SU-DHL-6 (cell line): Measurements from ENCODE around the gene KLHL29.

Source experiments
- H2AFZ ChIP-seq: fragments of 200-600 bp; sonication (generic); 2 replicates; pipeline ENCODE4 v1.6.1; 2014; ENCODE audit warnings: low read depth, mild to moderate bottlenecking, moderate library complexity, mixed read lengths, antibody characterized with exemption, low read length; ENCODE audit not compliant: severe bottlenecking
- H3F3A ChIP-seq: fragments of 200-600 bp; shearing (Covaris generic); 2 replicates; pipeline ENCODE4 v1.6.0; 2016; ENCODE audit warnings: antibody characterized with exemption, mild to moderate bottlenecking; ENCODE audit not compliant: insufficient read depth
- H3K27ac ChIP-seq: fragments of 200-600 bp; sonication (generic); 2 replicates; pipeline ENCODE4 v1.5.1; 2016; ENCODE audit warnings: low read depth, mild to moderate bottlenecking, low read length, moderate library complexity, mixed read lengths
- H3K27me3 ChIP-seq: fragments of 200-600 bp; sonication (generic), shearing (Covaris generic); 2 replicates; pipeline ENCODE4 v1.6.0; 2014; ENCODE audit warnings: mild to moderate bottlenecking, low read length
- H3K36me3 ChIP-seq: fragments of 200-600 bp; sonication (generic); 2 replicates; pipeline ENCODE4 v1.6.1; 2014; ENCODE audit warnings: mild to moderate bottlenecking, low read length, mixed read lengths
- H3K4me2 ChIP-seq: fragments of 300-600, 200-600 bp; shearing (Covaris generic), sonication (generic); 2 replicates; pipeline ENCODE4 v1.6.0; 2014; ENCODE audit warnings: low read length, low read depth, mild to moderate bottlenecking; ENCODE audit not compliant: poor library complexity, severe bottlenecking
- H3K4me3 ChIP-seq: fragments of 200-600 bp; sonication (generic); 2 replicates; pipeline ENCODE4 v1.5.1; 2014; ENCODE audit warnings: antibody characterized with exemption, low read length, mild to moderate bottlenecking, mixed read lengths; ENCODE audit not compliant: insufficient read depth, poor library complexity, severe bottlenecking
- H3K79me2 ChIP-seq: fragments of 200-600 bp; sonication (generic); 2 replicates; pipeline ENCODE4 v1.6.1; 2014; ENCODE audit warnings: mild to moderate bottlenecking, low read length, moderate library complexity; ENCODE audit not compliant: insufficient read depth
- H3K9ac ChIP-seq: fragments of 200-600 bp; sonication (generic); 2 replicates; pipeline ENCODE4 v1.7.0; 2014; ENCODE audit warnings: mild to moderate bottlenecking, low read length
- H3K9me2 ChIP-seq: fragments of 200-600 bp; sonication (generic); replicated peaks from 2 replicates; pipeline ENCODE4 v1.6.1; 2014; ENCODE audit warnings: low read length; ENCODE audit not compliant: insufficient read depth
- H3K9me3 ChIP-seq: fragments of 200-600 bp; sonication (generic); 2 replicates; pipeline ENCODE4 v1.6.1; 2014; ENCODE audit warnings: low read length, mixed read lengths; ENCODE audit not compliant: insufficient read depth
- H4K20me1 ChIP-seq: fragments of 200-600 bp; sonication (generic); 2 replicates; pipeline ENCODE4 v1.6.1; 2014; ENCODE audit warnings: low read depth, mild to moderate bottlenecking, antibody characterized with exemption, low read length, moderate library complexity, mixed read lengths
- CTCF ChIP-seq: fragments of 200-600 bp; sonication (generic); IDR thresholded peaks from one replicate; pipeline ENCODE4 v1.5.1; 2017; ENCODE audit warnings: antibody characterized with exemption, mild to moderate bottlenecking, low read length, moderate library complexity; ENCODE audit not compliant: insufficient read depth, poor library complexity, severe bottlenecking
- EZH2phosphoT487 ChIP-seq: fragments of 200-600 bp; sonication (generic), shearing (Covaris generic); conservative IDR thresholded peaks from 2 replicates; pipeline ENCODE4 v1.6.1; 2018; ENCODE audit warnings: mild to moderate bottlenecking, antibody characterized with exemption, low read length, moderate library complexity, mixed read lengths

Gene KLHL29

GRCh38 chr2:23745068-23745725 is 360.2 kb downstream of the KLHL29 start:
- H3K9me2 ChIP-seq = no peaks in the 10 kb centered on the region
- H3K9me3 ChIP-seq = no peaks in the 10 kb centered on the region
- no peak overlapping the region for H3K4me3 ChIP-seq
- H3K36me3 ChIP-seq = no peaks in the 10 kb centered on the region
- TF ChIP-seq EZH2phosphoT487 = no peak
- no peak for TF ChIP-seq CTCF
- no peaks in the 10 kb centered on the region for H3K27me3 ChIP-seq
- no peak overlapping the region for H2AFZ ChIP-seq
- H3K4me2 ChIP-seq = no peak overlapping the region
- no peak overlapping the region for H3K27ac ChIP-seq
- no peak overlapping the region for H3K9ac ChIP-seq
- H3F3A ChIP-seq = no peaks in the 10 kb centered on the region
- no peaks in the 10 kb centered on the region for H4K20me1 ChIP-seq
- H3K79me2 ChIP-seq = no peaks in the 10 kb centered on the region

DNA sequence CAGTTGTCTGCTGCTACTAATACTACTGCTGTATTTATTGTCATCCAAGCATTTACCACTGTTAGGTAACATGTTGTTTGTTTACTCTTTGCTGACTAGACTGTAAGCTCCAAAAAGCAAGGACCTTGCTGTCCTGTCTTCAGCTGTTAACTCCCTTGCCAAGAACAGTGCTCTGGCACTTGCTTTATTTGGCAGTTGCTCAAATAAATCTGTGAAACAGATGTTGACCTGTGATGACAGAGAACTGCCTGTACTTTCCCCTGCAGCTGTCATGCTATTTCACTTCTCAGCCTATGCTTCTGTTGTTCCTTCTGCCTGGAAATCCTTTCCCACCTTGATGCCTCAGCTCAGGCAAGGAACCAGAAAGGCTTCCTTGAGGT is 360.7 kb downstream of the KLHL29 start:
- H3K4me3 ChIP-seq = no peak overlapping the region
- no peak for TF ChIP-seq CTCF
- TF ChIP-seq EZH2phosphoT487 = no peak
- H4K20me1 ChIP-seq = no peaks in the 10 kb centered on the region
- H3K4me2 ChIP-seq = no peak overlapping the region
- no peak overlapping the region for H3K9ac ChIP-seq
- H3F3A ChIP-seq = no peaks in the 10 kb centered on the region
- H3K27ac ChIP-seq = no peak overlapping the region
- no peaks in the 10 kb centered on the region for H3K79me2 ChIP-seq
- no peaks in the 10 kb centered on the region for H3K36me3 ChIP-seq
- no peaks in the 10 kb centered on the region for H3K9me2 ChIP-seq
- no peaks in the 10 kb centered on the region for H3K27me3 ChIP-seq
- no peaks in the 10 kb centered on the region for H3K9me3 ChIP-seq
- no peak overlapping the region for H2AFZ ChIP-seq

- no peak overlapping the region for H3K27ac ChIP-seq
- H3K9me3 ChIP-seq = no peaks in the 10 kb centered on the region
- no peak overlapping the region for H3K9ac ChIP-seq
- no peak overlapping the region for H3K4me3 ChIP-seq
- H3K9me2 ChIP-seq = no peaks in the 10 kb centered on the region
- H4K20me1 ChIP-seq = no peaks in the 10 kb centered on the region
- no peaks in the 10 kb centered on the region for H3K27me3 ChIP-seq
- H3K79me2 ChIP-seq = no peaks in the 10 kb centered on the region
- no peak overlapping the region for H2AFZ ChIP-seq
- H3K36me3 ChIP-seq = no peaks in the 10 kb centered on the region
- TF ChIP-seq CTCF (no peak), EZH2phosphoT487 (no peak)
- H3F3A ChIP-seq = no peaks in the 10 kb centered on the region
- no peak overlapping the region for H3K4me2 ChIP-seq
Measured at GRCh38 chr2:23746141-23746863, 361.3 kb downstream of the KLHL29 start.
